H9 (cell line): ENCODE measurements around the gene SOD3. TPM values are rescaled to one million over a fixed set of nuclear protein-coding genes. Genes with fewer than 3 reads are reported as not detected.

Experiments
- DNase-seq: peaks from one replicate; pipeline ENCODE4 v3.0.0-alpha.2; 2017
- H2AFZ ChIP-seq: one replicate; pipeline ENCODE4 v1.6.1; 2013; ENCODE audit warnings: mild to moderate bottlenecking, low read length, control low read depth, moderate library complexity
- H2AK5ac ChIP-seq: 2 replicates; pipeline ENCODE4 v1.6.1; 2013; ENCODE audit warnings: low read length, control low read depth, mixed read lengths; ENCODE audit not compliant: insufficient read length
- H2BK120ac ChIP-seq: one replicate; pipeline ENCODE4 v1.6.1; 2013; ENCODE audit warnings: low read depth, mild to moderate bottlenecking, low read length, control low read depth, inconsistent platforms; ENCODE audit not compliant: poor library complexity, severe bottlenecking
- H2BK12ac ChIP-seq: 2 replicates; pipeline ENCODE4 v1.6.1; 2013; ENCODE audit warnings: low read length, control low read depth, mixed read lengths, low read depth; ENCODE audit not compliant: insufficient read length
- H2BK15ac ChIP-seq: 2 replicates; pipeline ENCODE4 v1.6.1; 2013; ENCODE audit warnings: low read depth, low read length, control low read depth
- H2BK20ac ChIP-seq: one replicate; pipeline ENCODE4 v1.6.1; 2013; ENCODE audit warnings: low read depth, mild to moderate bottlenecking, low read length, control low read depth, inconsistent platforms; ENCODE audit not compliant: poor library complexity, severe bottlenecking
- H2BK5ac ChIP-seq: 2 replicates; pipeline ENCODE4 v1.6.1; 2013; ENCODE audit warnings: low read length, control low read depth, mixed read lengths; ENCODE audit not compliant: insufficient read length
- H3K14ac ChIP-seq: 2 replicates; pipeline ENCODE4 v1.6.1; 2013; ENCODE audit warnings: low read length, control low read depth; ENCODE audit not compliant: insufficient read depth
- H3K18ac ChIP-seq: 2 replicates; pipeline ENCODE4 v1.6.1; 2013; ENCODE audit warnings: low read depth, mild to moderate bottlenecking, mixed read lengths, low read length, control low read depth; ENCODE audit not compliant: insufficient read length
- H3K23ac ChIP-seq: 2 replicates; pipeline ENCODE4 v1.6.1; 2013; ENCODE audit warnings: low read length, control low read depth, mixed read lengths, low read depth; ENCODE audit not compliant: insufficient read length
- H3K23me2 ChIP-seq: 2 replicates; pipeline ENCODE4 v1.6.1; 2013; ENCODE audit warnings: low read depth, mild to moderate bottlenecking, mixed read lengths, low read length, control low read depth; ENCODE audit not compliant: insufficient read length, poor library complexity, severe bottlenecking
- H3K27ac ChIP-seq: 2 replicates; pipeline ENCODE4 v1.5.1; 2013; ENCODE audit warnings: low read length, control low read depth, mixed read lengths, low read depth; ENCODE audit not compliant: insufficient read length
- H3K27me3 ChIP-seq: 2 replicates; pipeline ENCODE4 v1.6.1; 2013; ENCODE audit warnings: low read length, control low read depth, inconsistent platforms; ENCODE audit not compliant: insufficient read depth
- H3K4ac ChIP-seq: 2 replicates; pipeline ENCODE4 v1.6.1; 2013; ENCODE audit warnings: low read depth, mild to moderate bottlenecking, control low read depth, inconsistent platforms, low read length, moderate library complexity
- H3K4me1 ChIP-seq: 2 replicates; pipeline ENCODE4 v1.6.1; 2013; ENCODE audit warnings: low read length, control low read depth, inconsistent platforms; ENCODE audit not compliant: insufficient read depth
- H3K4me2 ChIP-seq: 2 replicates; pipeline ENCODE4 v1.6.1; 2013; ENCODE audit warnings: low read length, control low read depth, mixed read lengths; ENCODE audit not compliant: insufficient read length, insufficient read depth
- H3K56ac ChIP-seq: 2 replicates; pipeline ENCODE4 v1.6.1; 2013; ENCODE audit warnings: low read depth, mild to moderate bottlenecking, mixed read lengths, low read length, control low read depth; ENCODE audit not compliant: insufficient read length
- H3K79me1 ChIP-seq: 2 replicates; pipeline ENCODE4 v1.6.1; 2013; ENCODE audit warnings: low read depth, mild to moderate bottlenecking, moderate library complexity, low read length, control low read depth, inconsistent platforms; ENCODE audit not compliant: insufficient read depth, poor library complexity, severe bottlenecking
- H3K79me2 ChIP-seq: 2 replicates; pipeline ENCODE4 v1.6.1; 2013; ENCODE audit warnings: low read length, control low read depth, inconsistent platforms; ENCODE audit not compliant: insufficient read depth
- H3K9ac ChIP-seq: 2 replicates; pipeline ENCODE4 v1.6.1; 2013; ENCODE audit warnings: low read length, control low read depth, mixed read lengths; ENCODE audit not compliant: insufficient read length; ENCODE audit errors: extremely low read depth
- H3K9me3 ChIP-seq: one replicate; pipeline ENCODE4 v1.6.1; 2013; ENCODE audit warnings: low read depth, low read length, inconsistent platforms; ENCODE audit not compliant: control insufficient read depth
- H3T11ph ChIP-seq: one replicate; pipeline ENCODE4 v1.6.1; 2013; ENCODE audit warnings: mild to moderate bottlenecking, low read length, control low read depth, inconsistent platforms
- H4K20me1 ChIP-seq: one replicate; pipeline ENCODE4 v1.6.1; 2013; ENCODE audit not compliant: control insufficient read depth, insufficient read length, insufficient read depth
- H4K5ac ChIP-seq: 2 replicates; pipeline ENCODE4 v1.6.1; 2013; ENCODE audit warnings: low read depth, mild to moderate bottlenecking, mixed read lengths, low read length, control low read depth; ENCODE audit not compliant: insufficient read length
- H4K8ac ChIP-seq: replicated peaks from 2 replicates; pipeline ENCODE4 v1.6.1; 2013; ENCODE audit warnings: low read length, control low read depth, mixed read lengths, low read depth; ENCODE audit not compliant: insufficient read length
- H4K91ac ChIP-seq: 2 replicates; pipeline ENCODE4 v1.6.1; 2013; ENCODE audit warnings: low read depth, mild to moderate bottlenecking, moderate library complexity, mixed read lengths, low read length, control low read depth; ENCODE audit not compliant: insufficient read length
- H3K27ac Mint-ChIP-seq, 3 experiments: 2 replicates in 2 of 3; 3 replicates in 1 of 3; pipeline ENCODE4 v1.8.0; 2020 to 2021; ENCODE audit warnings: mixed read lengths in 3 of 3, mild to moderate bottlenecking in 1 of 3, moderate library complexity in 1 of 3
- H3K27me3 Mint-ChIP-seq: 2 replicates; pipeline ENCODE4 v1.8.0; 2021; ENCODE audit warnings: low read depth, mild to moderate bottlenecking, moderate library complexity, mixed read lengths
- H3K36me3 Mint-ChIP-seq, 3 experiments: 2 replicates in 2 of 3; 3 replicates in 1 of 3; pipeline ENCODE4 v1.8.0; 2020 to 2021; ENCODE audit warnings: low read depth in 3 of 3, mixed read lengths in 3 of 3; ENCODE audit not compliant: insufficient read depth in 1 of 3
- H3K4me1 Mint-ChIP-seq, 2 experiments: 2 replicates each; pipeline ENCODE4 v1.8.0; 2020; ENCODE audit warnings: mixed read lengths in 2 of 2
- H3K4me3 Mint-ChIP-seq, 2 experiments: 2 replicates in 1 of 2; 3 replicates in 1 of 2; pipeline ENCODE4 v1.8.0; 2020 to 2021; ENCODE audit warnings: mild to moderate bottlenecking in 2 of 2, mixed read lengths in 2 of 2, moderate library complexity in 1 of 2
- H3K9me3 Mint-ChIP-seq, 2 experiments: 2 replicates in 1 of 2; 3 replicates in 1 of 2; pipeline ENCODE4 v1.8.0; 2020; ENCODE audit warnings: mild to moderate bottlenecking in 2 of 2, mixed read lengths in 2 of 2, moderate library complexity in 1 of 2
- CTCF ChIP-seq: fragments of 200-600 bp; sonication (generic); conservative IDR thresholded peaks from 3 replicates; pipeline ENCODE4 v1.8.0; 2021; ENCODE audit warnings: antibody characterized with exemption, mild to moderate bottlenecking
- WGBS: extraction: QIAGEN DNeasy Blood & Tissue Kit; methylation state at CpG from one replicate; pipeline ENCODE4 v1.1.7; 2013; ENCODE audit warnings: missing lambda C conversion rate, low lambda C conversion rate, mixed read lengths; ENCODE audit not compliant: insufficient read length; ENCODE audit errors: extremely low coverage; 5-methylcytosine and 5-hydroxymethylcytosine counted together
- total RNA-seq: library from RNA; stranded (reverse); gene quantifications from 2 replicates; pipeline ENCODE4 v1.2.1, GENCODE V29; 2021

SOD3 gene
- total RNA-seq, 1 experiment from 2014 or later = 3.3 TPM

- Histone ChIP-seq H4K5ac (no peak overlapping the region), H3T11ph (no peak overlapping the region), H3K9me3 (no peaks in the 10 kb centered on the region), H3K23me2 (no peaks in the 10 kb centered on the region), H3K27me3 (no peaks in the 10 kb centered on the region), H3K18ac (no peak overlapping the region), H2BK12ac (no peak overlapping the region), H3K79me2 (no peaks in the 10 kb centered on the region), H3K4me1 (no peaks in the 10 kb centered on the region), H2AK5ac (no peak overlapping the region), H3K9ac (no peak overlapping the region), H3K79me1 (no peaks in the 10 kb centered on the region), H3K14ac (no peak overlapping the region), H2BK120ac (no peak overlapping the region), H3K4ac (no peak overlapping the region), H3K23ac (no peak overlapping the region), H3K56ac (no peak overlapping the region), H3K27ac (no peak overlapping the region), H2AFZ (no peak overlapping the region), H4K8ac (no peak overlapping the region), H4K20me1 (no peaks in the 10 kb centered on the region), H4K91ac (no peak overlapping the region), H3K4me2 (no peak overlapping the region), H2BK20ac (no peak overlapping the region), H2BK5ac (no peak overlapping the region), H2BK15ac (no peak overlapping the region)
- Mint-ChIP-seq H3K4me1 (peaks cover 14 to 16% of the 10 kb centered on the region in 2 experiments), H3K27me3 (no peaks in the 10 kb centered on the region; the same call in 1 of the 2 replicates), H3K36me3 (no peaks in the 10 kb centered on the region; a peak in 1 of 7 replicates), H3K4me3 (no peak overlapping the region), H3K9me3 (no peaks in the 10 kb centered on the region; a peak in 1 of 5 replicates), H3K27ac (no peak overlapping the region)
- no CpG with 5 or more reads among the region's 4 CpGs for WGBS
- no peak for DNase-seq
- no peak for TF ChIP-seq CTCF
Observed at GRCh38 chr4:24771241-24771640, 24.1 kb upstream of the SOD3 start.
